H1 (cell line): ENCODE measurements around the gene COL5A1. TPM values are rescaled to one million over a fixed set of nuclear protein-coding genes. Genes with fewer than 3 reads are reported as not detected.

Experiments
- CTCF ChIA-PET: fragments of 300-600 bp; sonication (Branson Sonifier 250); formaldehyde crosslinking; loops from one replicate; lab custom pipeline; 2021; ENCODE audit not compliant: partially characterized antibody; lab: Charles Lee
- POLR2A ChIA-PET: fragments of 300-600 bp; sonication (Branson Sonifier 250); formaldehyde crosslinking; loops from one replicate; lab custom pipeline; 2021; ENCODE audit warnings: inconsistent platforms; ENCODE audit not compliant: partially characterized antibody; lab: Charles Lee
- DNase-seq, 2 experiments: peaks; one replicate each; pipeline versions ENCODE4 v3.0.0 to v3.0.0-alpha.2; 2010 to 2022; ENCODE audit warnings: low spot score in 2 of 2, low read depth in 1 of 2, mixed read lengths in 1 of 2
- FAIRE-seq: peaks from 2 replicates; lab custom pipeline; 2011; peaks lifted over from hg19 to GRCh38; lab: Jason Lieb, UNC
- H2AFZ ChIP-seq: 2 replicates; pipeline ENCODE4 v1.8.1; 2012; ENCODE audit warnings: low read length, inconsistent platforms
- H2AK5ac ChIP-seq: 2 replicates; pipeline ENCODE4 v1.6.1; 2013; ENCODE audit warnings: low read depth, low read length
- H2BK120ac ChIP-seq: replicated peaks from 2 replicates; pipeline ENCODE3; 2013; ENCODE audit warnings: low read depth, low read length, inconsistent platforms
- H2BK12ac ChIP-seq: 2 replicates; pipeline ENCODE4 v1.6.1; 2013; ENCODE audit warnings: low read depth, low read length
- H2BK15ac ChIP-seq: 2 replicates; pipeline ENCODE4 v1.6.1; 2013; ENCODE audit warnings: low read length
- H2BK20ac ChIP-seq: 2 replicates; pipeline ENCODE4 v1.6.1; 2013; ENCODE audit warnings: low read length
- H2BK5ac ChIP-seq: 2 replicates; pipeline ENCODE4 v1.6.1; 2013; ENCODE audit warnings: low read depth, low read length
- H3K14ac ChIP-seq: 2 replicates; pipeline ENCODE4 v1.6.1; 2013; ENCODE audit warnings: inconsistent platforms; ENCODE audit not compliant: insufficient read length
- H3K18ac ChIP-seq: 2 replicates; pipeline ENCODE4 v1.6.1; 2013; ENCODE audit warnings: low read length; ENCODE audit errors: extremely low read depth
- H3K23ac ChIP-seq: 2 replicates; pipeline ENCODE4 v1.6.1; 2013; ENCODE audit warnings: inconsistent platforms; ENCODE audit not compliant: insufficient read length
- H3K23me2 ChIP-seq: 2 replicates; pipeline ENCODE4 v1.6.1; 2013; ENCODE audit warnings: low read depth, low read length
- H3K27ac ChIP-seq: 2 replicates; pipeline ENCODE4 v1.6.1; 2011; ENCODE audit warnings: low read depth, low read length, inconsistent platforms
- H3K27me3 ChIP-seq, 4 experiments: replicated peaks in 1 of 4; 1 replicate in 1 of 4; 2 replicates in 3 of 4; pipeline versions ENCODE4 v1.6.1 to v1.8.1; 2011 to 2013; ENCODE audit warnings: low read length in 3 of 4, mild to moderate bottlenecking in 3 of 4, inconsistent platforms in 2 of 4, mixed read lengths in 2 of 4, moderate library complexity in 1 of 4; ENCODE audit not compliant: control insufficient read depth in 3 of 4, insufficient read depth in 3 of 4; ENCODE audit errors: extremely low read depth in 1 of 4
- H3K36me3 ChIP-seq, 4 experiments: 2 replicates each; pipeline versions ENCODE4 v1.6.1 to v1.8.1; 2011 to 2013; ENCODE audit warnings: mild to moderate bottlenecking in 4 of 4, low read length in 3 of 4, moderate library complexity in 2 of 4, control low read depth in 1 of 4, inconsistent platforms in 1 of 4; ENCODE audit not compliant: insufficient read depth in 4 of 4, control insufficient read depth in 2 of 4
- H3K4ac ChIP-seq: replicated peaks from 2 replicates; pipeline ENCODE3; 2013; ENCODE audit warnings: low read length, low read depth, mixed read lengths, inconsistent platforms; ENCODE audit not compliant: insufficient read length
- H3K4me1 ChIP-seq, 4 experiments: replicated peaks in 1 of 4; 1 replicate in 1 of 4; 2 replicates in 3 of 4; pipeline versions ENCODE4 v1.6.1 to v1.8.1; 2011 to 2013; ENCODE audit warnings: low read length in 3 of 4, inconsistent platforms in 2 of 4, mixed read lengths in 1 of 4; ENCODE audit not compliant: insufficient read depth in 4 of 4, control insufficient read depth in 3 of 4
- H3K4me2 ChIP-seq, 2 experiments: 2 replicates each; pipeline versions ENCODE4 v1.6.1 to v1.8.1; 2011 to 2013; ENCODE audit warnings: low read depth in 2 of 2, low read length in 2 of 2, control low read depth in 1 of 2, inconsistent platforms in 1 of 2, mild to moderate bottlenecking in 1 of 2; ENCODE audit not compliant: insufficient read depth in 1 of 2
- H3K4me3 ChIP-seq, 4 experiments: fragments of 200-600, 300-600 bp in 1 of 4; sonication (generic), shearing (Covaris generic), sonication (Bioruptor Twin) in 1 of 4; 2 replicates each; pipeline versions ENCODE4 v1.5.1 to v1.8.1; 2011 to 2016; ENCODE audit warnings: low read length in 4 of 4, low read depth in 3 of 4, control low read depth in 2 of 4, inconsistent platforms in 2 of 4, mild to moderate bottlenecking in 2 of 4, mixed read lengths in 1 of 4, moderate library complexity in 1 of 4; ENCODE audit not compliant: insufficient read depth in 2 of 4; ENCODE audit errors: extremely low read depth in 1 of 4
- H3K56ac ChIP-seq: replicated peaks from 2 replicates; pipeline ENCODE3; 2013; ENCODE audit warnings: low read depth, mild to moderate bottlenecking, mixed read lengths, low read length, inconsistent platforms; ENCODE audit not compliant: insufficient read length
- H3K79me1 ChIP-seq: 2 replicates; pipeline ENCODE4 v1.6.1; 2013; ENCODE audit warnings: low read depth, low read length, control low read depth
- H3K79me2 ChIP-seq, 2 experiments: 2 replicates each; pipeline versions ENCODE4 v1.6.1 to v1.8.1; 2012 to 2013; ENCODE audit warnings: low read length in 2 of 2, mild to moderate bottlenecking in 2 of 2, inconsistent platforms in 1 of 2; ENCODE audit not compliant: insufficient read depth in 2 of 2, control insufficient read depth in 1 of 2
- H3K9ac ChIP-seq, 4 experiments: replicated peaks in 1 of 4; 1 replicate in 1 of 4; 2 replicates in 3 of 4; pipeline versions ENCODE4 v1.6.1 to v1.8.1; 2011 to 2013; ENCODE audit warnings: low read depth in 3 of 4, low read length in 3 of 4, control low read depth in 2 of 4, mild to moderate bottlenecking in 2 of 4, moderate library complexity in 2 of 4, inconsistent platforms in 1 of 4; ENCODE audit errors: extremely low read depth in 1 of 4
- H3K9me3 ChIP-seq, 2 experiments: 2 replicates each; pipeline versions ENCODE4 v1.6.1 to v1.8.1; 2012 to 2013; ENCODE audit warnings: mild to moderate bottlenecking in 2 of 2, moderate library complexity in 2 of 2, control low read depth in 1 of 2, inconsistent platforms in 1 of 2, low read depth in 1 of 2, low read length in 1 of 2, mixed read lengths in 1 of 2; ENCODE audit not compliant: insufficient read depth in 2 of 2
- H4K20me1 ChIP-seq, 2 experiments: replicated peaks in 1 of 2; 2 replicates each; pipeline versions ENCODE3 to v1.8.1; 2011 to 2013; ENCODE audit warnings: inconsistent platforms in 2 of 2, low read length in 2 of 2, mild to moderate bottlenecking in 1 of 2; ENCODE audit not compliant: insufficient read depth in 2 of 2, control insufficient read depth in 1 of 2
- H4K5ac ChIP-seq: 2 replicates; pipeline ENCODE4 v1.6.1; 2013; ENCODE audit warnings: low read length, low read depth, mixed read lengths, inconsistent platforms; ENCODE audit not compliant: insufficient read length
- H4K8ac ChIP-seq: 2 replicates; pipeline ENCODE4 v1.8.0; 2013; ENCODE audit warnings: mild to moderate bottlenecking, moderate library complexity, low read length, inconsistent platforms; ENCODE audit not compliant: insufficient read depth; ENCODE audit errors: extremely low read depth
- H4K91ac ChIP-seq: replicated peaks from 2 replicates; pipeline ENCODE3; 2013; ENCODE audit warnings: low read length, mixed read lengths, inconsistent platforms; ENCODE audit not compliant: insufficient read length
- BCL11A ChIP-seq, 2 experiments: IDR thresholded peaks; one replicate each; pipeline ENCODE4 v1.6.1; 2011; ENCODE audit warnings: low read depth in 2 of 2, low read length in 2 of 2, mild to moderate bottlenecking in 2 of 2
- BRCA1 ChIP-seq: IDR thresholded peaks from 2 replicates; pipeline ENCODE4 v1.6.1; 2012; ENCODE audit warnings: low read depth, low read length, improper control_type of control experiment
- CBX8 ChIP-seq: fragments of 300-800, 300-1000 bp; sonication (generic); IDR thresholded peaks from 2 replicates; pipeline ENCODE4 v1.7.1; 2016; ENCODE audit warnings: low read depth, low read length, borderline replicate concordance
- CHD1 ChIP-seq: IDR thresholded peaks from 2 replicates; pipeline ENCODE4 v1.6.1; 2012; ENCODE audit warnings: low read depth, low read length, improper control_type of control experiment
- CREB1 ChIP-seq: IDR thresholded peaks from 2 replicates; pipeline ENCODE4 v1.6.1; 2012; ENCODE audit warnings: inconsistent platforms
- JUND ChIP-seq: IDR thresholded peaks from 2 replicates; pipeline ENCODE4 v1.6.1; 2011; ENCODE audit warnings: mild to moderate bottlenecking, improper control_type of control experiment, low read length
- KDM4A ChIP-seq: IDR thresholded peaks from one replicate; pipeline ENCODE4 v1.7.1; 2012; ENCODE audit warnings: low read depth, mild to moderate bottlenecking, moderate library complexity, low read length, inconsistent platforms; ENCODE audit not compliant: severe bottlenecking
- NRF1 ChIP-seq: IDR thresholded peaks from 2 replicates; pipeline ENCODE4 v1.6.1; 2011; ENCODE audit warnings: mild to moderate bottlenecking, low read depth, low read length, improper control_type of control experiment
- POLR2A ChIP-seq, 2 experiments: IDR thresholded peaks; 1 replicate in 1 of 2; 2 replicates in 1 of 2; pipeline ENCODE4 v1.6.1; 2011; ENCODE audit warnings: low read depth in 2 of 2, low read length in 2 of 2, mild to moderate bottlenecking in 2 of 2; ENCODE audit errors: control extremely low read depth in 1 of 2
- SIRT6 ChIP-seq: IDR thresholded peaks from one replicate; pipeline ENCODE4 v1.7.1; 2012; ENCODE audit warnings: low read length, inconsistent platforms
- SRF ChIP-seq: IDR thresholded peaks from 2 replicates; pipeline ENCODE4 v1.6.1; 2011; ENCODE audit warnings: mild to moderate bottlenecking, low read depth, low read length, moderate library complexity
- TAF1 ChIP-seq: IDR thresholded peaks from 2 replicates; pipeline ENCODE4 v1.6.1; 2011; ENCODE audit warnings: mild to moderate bottlenecking, low read depth, low read length
- TAF7 ChIP-seq: optimal IDR thresholded peaks from 2 replicates; pipeline ENCODE3; 2011; ENCODE audit warnings: low read depth, mild to moderate bottlenecking, inconsistent platforms, low read length, moderate library complexity, borderline replicate concordance
- TCF12 ChIP-seq: IDR thresholded peaks from 2 replicates; pipeline ENCODE4 v1.6.1; 2011; ENCODE audit warnings: low read depth, mild to moderate bottlenecking, low read length
- TEAD4 ChIP-seq: IDR thresholded peaks from 2 replicates; pipeline ENCODE4 v1.6.1; 2012; ENCODE audit warnings: low read depth, low read length, inconsistent platforms, mixed read lengths
- WGBS, 2 experiments: shearing (Covaris generic) in 1 of 2; methylation state at CpG; one replicate each; pipeline versions ENCODE4 v1.1.6 to v1.1.7; 2013 to 2015; ENCODE audit warnings: low lambda C conversion rate in 2 of 2, mixed read lengths in 2 of 2, inconsistent platforms in 1 of 2, low coverage in 1 of 2, missing lambda C conversion rate in 1 of 2; ENCODE audit not compliant: insufficient replicate concordance in 2 of 2, insufficient coverage in 1 of 2, insufficient read length in 1 of 2; ENCODE audit errors: extremely low coverage in 1 of 2, missing lambda C conversion rate in 1 of 2; 5-methylcytosine and 5-hydroxymethylcytosine counted together
- polyA plus RNA-seq, 7 experiments: library from polyadenylated mRNA; depleted of rRNA in 3 of 7; stranded (reverse) in 5 of 7; unstranded in 2 of 7; fragments of >200 nt in 5 of 7; fragments of 200-250 nt in 2 of 7; gene quantifications; 1 replicate in 5 of 7; 2 replicates in 1 of 7; 4 replicates in 1 of 7; pipeline versions ENCODE4 v1.2.1 to v1.2.3, GENCODE V29; 2011 to 2013; ENCODE audit warnings: missing spikeins in 2 of 7, mixed read lengths in 2 of 7
- total RNA-seq: library from RNA; stranded (reverse); fragmentation: NEBNext Ultra II Directional; extraction: Animal tissue kit (Norgen Biotek cat#: 25700); gene quantifications from 2 replicates; pipeline ENCODE4 v1.2.1, GENCODE V29; 2021
- TF ChIP-seq, protein P1 (sequence below): IDR thresholded peaks from 2 replicates; pipeline ENCODE4 v1.6.1; 2011; ENCODE audit warnings: low read length, improper control_type of control experiment

Gene COL5A1
- total and polyA plus RNA-seq, 2 of the 8 experiments (the other 6 are each of a cell fraction or from before 2014, with no cell fraction given), result 3.8 to 12.0 TPM

DNA sequence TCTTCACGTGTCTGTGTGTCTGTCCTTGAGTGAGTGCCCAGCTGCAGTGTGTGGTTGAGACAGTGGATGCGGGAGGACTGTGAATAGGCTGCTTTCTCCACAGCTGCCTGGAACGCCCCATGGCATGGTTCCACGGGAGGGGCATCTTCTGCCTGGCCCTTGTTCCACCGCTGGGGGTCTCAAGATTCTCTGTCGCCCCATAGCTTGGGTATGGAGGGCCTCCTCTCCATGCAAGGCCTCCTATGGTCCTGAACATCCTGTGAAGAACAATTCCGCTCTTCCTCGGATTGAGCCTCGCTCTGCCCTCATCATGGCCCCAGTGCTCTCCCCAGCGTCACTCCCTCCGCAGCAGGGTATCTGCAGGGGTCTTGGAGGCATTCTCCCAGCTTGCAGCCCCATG lies 36.1 kb downstream of the COL5A1 start:
- Histone ChIP-seq H3K4me3 (no peak overlapping the region), H3K79me2 (no peaks in the 10 kb centered on the region), H3K56ac (no peak overlapping the region), H2BK20ac (no peak overlapping the region), H3K79me1 (no peaks in the 10 kb centered on the region; the same call in 1 of the 2 replicates), H2AK5ac (no peak overlapping the region), H3K27ac (no peak overlapping the region), H3K23me2 (no peaks in the 10 kb centered on the region), H2BK5ac (no peak overlapping the region), H4K20me1 (no peaks in the 10 kb centered on the region), H3K9me3 (no peaks in the 10 kb centered on the region), H2BK15ac (no peak overlapping the region), H4K8ac (no peak overlapping the region), H4K5ac (no peak overlapping the region), H2AFZ (no peak overlapping the region), H3K14ac (no peak overlapping the region), H3K27me3 (no peaks in the 10 kb centered on the region), H3K23ac (no peak overlapping the region), H3K4me1 (peaks cover 0 to 5% (median 0%) of the 10 kb centered on the region in 4 experiments; a peak in 2 of 7 replicates), H2BK12ac (peak overlapping the region; percentile 50; the same call in 1 of the 2 replicates), H3K4me2 (no peak overlapping the region), H3K4ac (no peak overlapping the region), H2BK120ac (no peak overlapping the region), H3K36me3 (no peaks in the 10 kb centered on the region), H4K91ac (no peak overlapping the region), H3K18ac (no peak overlapping the region), H3K9ac (no peak overlapping the region)
- ChIA-PET CTCF (interaction anchor here (0.9 to 6.3 kb wide), 6 partner anchors 13 to 228 kb away, joined by 3 to 54 read pairs (median 4); no protein-coding TSS in a partner anchor), POLR2A (no interaction called here)
- FAIRE-seq, result no peak
- no peak for DNase-seq
- 86% methylated on average over 11 of the region's 11 CpGs; no CpG with 5 or more reads in 1 of the 2 experiments for WGBS, 2 experiments
- TF ChIP-seq POLR2A (IDR thresholded peaks at IDR 0.05; ENCODE audit: control extremely low read depth in 1 of 2, low read depth in 2 of 2, low read length in 2 of 2) (no peak), CBX8 (no peak), NRF1 (no peak), SRF (no peak), JUND (no peak), SIRT6 (no peak), TCF12 (no peak), BCL11A (IDR thresholded peaks at IDR 0.05; ENCODE audit: low read depth in 2 of 2, low read length in 2 of 2) (no peak), TAF7 (no peak), KDM4A (no peak), CREB1 (no peak), CHD1 (no peak), TEAD4 (no peak), TAF1 (no peak), BRCA1 (no peak)
- TF ChIP-seq, protein P1, sequence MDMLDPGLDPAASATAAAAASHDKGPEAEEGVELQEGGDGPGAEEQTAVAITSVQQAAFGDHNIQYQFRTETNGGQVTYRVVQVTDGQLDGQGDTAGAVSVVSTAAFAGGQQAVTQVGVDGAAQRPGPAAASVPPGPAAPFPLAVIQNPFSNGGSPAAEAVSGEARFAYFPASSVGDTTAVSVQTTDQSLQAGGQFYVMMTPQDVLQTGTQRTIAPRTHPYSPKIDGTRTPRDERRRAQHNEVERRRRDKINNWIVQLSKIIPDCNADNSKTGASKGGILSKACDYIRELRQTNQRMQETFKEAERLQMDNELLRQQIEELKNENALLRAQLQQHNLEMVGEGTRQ, result no peak
